ENCODE results near the gene WDR27.

The WDR27 gene

GRCh38 chr6:169425628-169426370, 276.0 kb downstream of the WDR27 start:
- no peak for DNase-seq

- no peak for DNase-seq
Measured at GRCh38 chr6:169424821-169425240, 277.0 kb downstream of the WDR27 start.

- DNase-seq: no peak
Measured at GRCh38 chr6:169424149-169424804, 277.6 kb downstream of the WDR27 start.

GRCh38 chr6:169421586-169422264, 280.1 kb downstream of the WDR27 start:
- no peak for DNase-seq

GRCh38 chr6:169420912-169421543, 280.8 kb downstream of the WDR27 start:
- no peak for DNase-seq

GRCh38 chr6:169417101-169417500, 284.7 kb downstream of the WDR27 start:
- no peak for DNase-seq

- no peak for DNase-seq
Measured at GRCh38 chr6:169416249-169416648, 285.6 kb downstream of the WDR27 start.

- DNase-seq: no peak
Measured at GRCh38 chr6:169415179-169415578, 286.6 kb downstream of the WDR27 start.

- DNase-seq: no peak
Measured at GRCh38 chr6:169411722-169412121, 290.1 kb downstream of the WDR27 start.

GRCh38 chr6:169411296-169411695, 290.5 kb downstream of the WDR27 start:
- DNase-seq: no peak

- no peak for DNase-seq
Measured at GRCh38 chr6:169409742-169410312, 292.0 kb downstream of the WDR27 start.

GRCh38 chr6:169407325-169407724, 294.5 kb downstream of the WDR27 start:
- DNase-seq: no peak
